Endothelial cell of umbilical vein (primary cell): ENCODE measurements around the gene STH. TPM values are rescaled to one million over a fixed set of nuclear protein-coding genes. Genes with fewer than 3 reads are reported as not detected.

Experiments used
- BruUV-seq: library from RNA; stranded (reverse); fragments of 400-500 nt; replicated peaks from 2 replicates; lab custom pipeline; 2021; lab: Mats Ljungman, UMichigan
- CTCF ChIA-PET: fragments of 300-600, 350-600 bp; sonication (Branson Sonifier 250); formaldehyde crosslinking; loops from one replicate; lab custom pipeline; 2021; ENCODE audit warnings: antibody characterized with exemption, inconsistent platforms; lab: Charles Lee
- POLR2A ChIA-PET: fragments of 300-600, 350-600 bp; sonication (Branson Sonifier 250); formaldehyde crosslinking; loops from one replicate; lab custom pipeline; 2021; ENCODE audit warnings: antibody characterized with exemption, inconsistent platforms; lab: Charles Lee
- DNase-seq: peaks from one replicate; pipeline ENCODE4 v3.0.0-alpha.2; 2011; ENCODE audit warnings: low read depth, low spot score
- FAIRE-seq: peaks from 2 replicates; lab custom pipeline; 2011; peaks lifted over from hg19 to GRCh38; lab: Jason Lieb, UNC
- H2AFZ ChIP-seq: 2 replicates; pipeline ENCODE4 v1.6.0; 2012; ENCODE audit warnings: low read depth, low read length, control low read depth, inconsistent platforms
- H3K27ac ChIP-seq: 2 replicates; pipeline ENCODE4 v1.5.1; 2011; ENCODE audit warnings: low read depth, mild to moderate bottlenecking, control low read depth, low read length, moderate library complexity; ENCODE audit not compliant: insufficient read depth
- H3K27me3 ChIP-seq, 2 experiments: 2 replicates each; pipeline versions ENCODE4 v1.6.0 to v1.6.1; 2011; ENCODE audit warnings: low read length in 2 of 2, mixed read lengths in 1 of 2; ENCODE audit not compliant: control insufficient read depth in 2 of 2, insufficient read depth in 2 of 2
- H3K36me3 ChIP-seq, 2 experiments: 2 replicates in 1 of 2; 3 replicates in 1 of 2; pipeline ENCODE4 v1.5.1; 2011; ENCODE audit warnings: low read length in 2 of 2, mild to moderate bottlenecking in 1 of 2, moderate library complexity in 1 of 2; ENCODE audit not compliant: control insufficient read depth in 2 of 2, insufficient read depth in 2 of 2; ENCODE audit errors: extremely low read depth in 1 of 2
- H3K4me1 ChIP-seq: 3 replicates; pipeline ENCODE4 v1.5.1; 2011; ENCODE audit warnings: mild to moderate bottlenecking, low read length; ENCODE audit not compliant: control insufficient read depth, insufficient read depth; ENCODE audit errors: extremely low read depth
- H3K4me2 ChIP-seq: 2 replicates; pipeline ENCODE4 v1.6.1; 2011; ENCODE audit warnings: low read length, control low read depth, mixed read lengths; ENCODE audit not compliant: insufficient read depth
- H3K4me3 ChIP-seq, 3 experiments: fragments of 200-600 bp in 1 of 3; sonication (generic), shearing (Covaris generic) in 1 of 3; replicated peaks in 1 of 3; 2 replicates each; pipeline ENCODE4 v1.5.1; 2011 to 2016; ENCODE audit warnings: control low read depth in 3 of 3, low read length in 3 of 3, mild to moderate bottlenecking in 2 of 3, inconsistent platforms in 1 of 3, low read depth in 1 of 3, moderate library complexity in 1 of 3; ENCODE audit not compliant: insufficient read depth in 1 of 3
- H3K79me2 ChIP-seq: 2 replicates; pipeline ENCODE4 v1.6.0; 2012; ENCODE audit warnings: low read length, inconsistent platforms; ENCODE audit not compliant: control insufficient read depth, insufficient read depth
- H3K9ac ChIP-seq: replicated peaks from 2 replicates; pipeline ENCODE3; 2011; ENCODE audit warnings: low read length, control low read depth; ENCODE audit not compliant: insufficient read depth; ENCODE audit errors: extremely low read depth
- H3K9me1 ChIP-seq: replicated peaks from 3 replicates; pipeline ENCODE4 v1.6.0; 2011; ENCODE audit warnings: mild to moderate bottlenecking, low read length; ENCODE audit not compliant: control insufficient read depth, insufficient read depth; ENCODE audit errors: extremely low read depth
- H3K9me3 ChIP-seq: replicated peaks from 2 replicates; pipeline ENCODE4 v1.5.1; 2012; ENCODE audit warnings: low read length, inconsistent platforms; ENCODE audit not compliant: control insufficient read depth, insufficient read depth
- H4K20me1 ChIP-seq: replicated peaks from 2 replicates; pipeline ENCODE3; 2011; ENCODE audit warnings: mild to moderate bottlenecking, low read length; ENCODE audit not compliant: control insufficient read depth, insufficient read depth; ENCODE audit errors: extremely low read depth
- FOS ChIP-seq: IDR thresholded peaks from 2 replicates; pipeline ENCODE4 v1.6.1; 2011; ENCODE audit warnings: mild to moderate bottlenecking, low read length, moderate library complexity, borderline replicate concordance; ENCODE audit not compliant: insufficient read depth
- GATA2 ChIP-seq: IDR thresholded peaks from 2 replicates; pipeline ENCODE4 v1.7.0; 2011; ENCODE audit warnings: low read depth, mild to moderate bottlenecking, moderate library complexity, mixed read lengths, low read length; ENCODE audit not compliant: insufficient read length, insufficient read depth
- JUN ChIP-seq: IDR thresholded peaks from 2 replicates; pipeline ENCODE4 v1.6.1; 2011; ENCODE audit warnings: borderline replicate concordance, low read depth; ENCODE audit not compliant: insufficient read length, insufficient read depth
- MYC ChIP-seq: IDR thresholded peaks from one replicate; pipeline ENCODE4 v1.6.1; 2011; ENCODE audit warnings: mild to moderate bottlenecking, low read depth, low read length
- POLR2A ChIP-seq: IDR thresholded peaks from 2 replicates; pipeline ENCODE4 v1.6.1; 2012; ENCODE audit warnings: low read depth, mild to moderate bottlenecking, control low read depth, low read length
- POLR2AphosphoS5 ChIP-seq: IDR thresholded peaks from 2 replicates; pipeline ENCODE4 v1.6.1; 2012; ENCODE audit warnings: low read depth, mild to moderate bottlenecking, control low read depth, low read length, moderate library complexity; ENCODE audit not compliant: insufficient read depth
- dilution Hi-C: fragments of 300-500 bp; cut with MboI; formaldehyde crosslinking; loops from one replicate; pipeline ENCODE4 v1.15.0; 2019; ENCODE audit warnings: low sequenced_read_pairs; ENCODE audit not compliant: extremely low pct_ligation_motif_present
- intact Hi-C: fragments of 100-400 bp; cut with micrococcal nuclease; formaldehyde crosslinking; loops from one replicate; pipeline ENCODE4 v1.10.0; 2022
- polyA plus RNA-seq, 4 experiments: library from polyadenylated mRNA; depleted of rRNA in 3 of 4; stranded (reverse) in 3 of 4; unstranded in 1 of 4; fragments of >200 nt; gene quantifications; 2 replicates each; pipeline versions ENCODE4 v1.2.1 to v1.2.3, GENCODE V29; 2011 to 2012; ENCODE audit warnings: missing spikeins in 1 of 4
- total RNA-seq: library from RNA; stranded (reverse); gene quantifications from 2 replicates; pipeline ENCODE4 v1.2.3, GENCODE V29; 2021
- TF ChIP-seq, protein P1 (sequence below), 2 donors: IDR thresholded peaks; 1 replicate in 1 of 2; 2 replicates in 1 of 2; pipeline ENCODE4 v1.5.1; 2011; ENCODE audit warnings: low read length in 2 of 2, mild to moderate bottlenecking in 2 of 2, moderate library complexity in 2 of 2, control low read depth in 1 of 2, inconsistent platforms in 1 of 2, low read depth in 1 of 2; ENCODE audit not compliant: insufficient read depth in 1 of 2; ENCODE audit errors: extremely low read depth in 1 of 2

STH gene
- total and polyA plus RNA-seq, 2 donors (not counting 3 experiments of a cell fraction or from before 2014, with no cell fraction given), result not detected

DNA sequence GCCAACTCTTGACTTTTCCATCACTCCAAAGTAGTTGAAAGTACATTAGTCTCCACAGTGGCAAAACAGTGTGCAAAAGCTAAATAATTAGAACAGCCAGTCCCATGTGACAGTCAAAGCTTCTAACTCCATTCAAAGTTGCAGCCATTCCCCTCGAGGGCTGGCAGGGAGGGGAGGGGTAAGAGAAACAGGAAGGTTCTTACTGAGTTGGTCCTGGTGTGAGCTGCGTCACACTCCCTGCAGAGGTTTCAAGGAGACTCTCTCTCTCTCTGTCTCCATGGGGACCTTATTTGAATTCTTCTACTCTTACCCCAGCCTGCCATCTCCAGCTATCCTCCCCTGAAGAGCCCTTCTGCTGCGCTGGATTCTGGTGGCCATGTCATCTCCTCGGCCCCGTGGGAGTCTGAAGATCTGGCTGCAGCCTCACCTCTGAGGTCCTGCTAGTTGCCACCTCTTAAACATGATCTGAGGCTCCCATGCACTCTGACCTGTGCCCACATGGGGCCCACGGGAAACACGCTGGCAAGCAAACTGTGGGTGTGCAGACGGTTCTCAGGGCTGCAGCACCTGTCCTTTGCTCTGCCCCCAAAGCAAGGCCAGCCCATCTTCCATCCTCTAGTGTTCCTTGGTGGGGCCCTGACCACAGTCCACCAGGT, 23.3 kb upstream of the STH start:
- no peak for DNase-seq
- intact Hi-C loops (no loop called here), dilution Hi-C loops (no loop called here)
- Histone ChIP-seq H3K27ac (no peak overlapping the region), H3K9ac (no peak overlapping the region), H3K9me1 (no peaks in the 10 kb centered on the region), H2AFZ (no peak overlapping the region), H3K4me1 (no peaks in the 10 kb centered on the region), H3K4me3 (no peak overlapping the region), H3K27me3 (peaks cover 0 to 5% of the 10 kb centered on the region in 2 experiments), H3K36me3 (no peaks in the 10 kb centered on the region), H3K9me3 (no peaks in the 10 kb centered on the region), H4K20me1 (no peaks in the 10 kb centered on the region), H3K79me2 (no peaks in the 10 kb centered on the region), H3K4me2 (no peak overlapping the region)
- ChIA-PET CTCF (no interaction called here), POLR2A (no interaction called here)
- no TSS peak for BruUV-seq
- no peak for TF ChIP-seq GATA2
- no peak for TF ChIP-seq POLR2A
- TF ChIP-seq POLR2AphosphoS5, result no peak
- TF ChIP-seq MYC, result no peak
- TF ChIP-seq, protein P1, sequence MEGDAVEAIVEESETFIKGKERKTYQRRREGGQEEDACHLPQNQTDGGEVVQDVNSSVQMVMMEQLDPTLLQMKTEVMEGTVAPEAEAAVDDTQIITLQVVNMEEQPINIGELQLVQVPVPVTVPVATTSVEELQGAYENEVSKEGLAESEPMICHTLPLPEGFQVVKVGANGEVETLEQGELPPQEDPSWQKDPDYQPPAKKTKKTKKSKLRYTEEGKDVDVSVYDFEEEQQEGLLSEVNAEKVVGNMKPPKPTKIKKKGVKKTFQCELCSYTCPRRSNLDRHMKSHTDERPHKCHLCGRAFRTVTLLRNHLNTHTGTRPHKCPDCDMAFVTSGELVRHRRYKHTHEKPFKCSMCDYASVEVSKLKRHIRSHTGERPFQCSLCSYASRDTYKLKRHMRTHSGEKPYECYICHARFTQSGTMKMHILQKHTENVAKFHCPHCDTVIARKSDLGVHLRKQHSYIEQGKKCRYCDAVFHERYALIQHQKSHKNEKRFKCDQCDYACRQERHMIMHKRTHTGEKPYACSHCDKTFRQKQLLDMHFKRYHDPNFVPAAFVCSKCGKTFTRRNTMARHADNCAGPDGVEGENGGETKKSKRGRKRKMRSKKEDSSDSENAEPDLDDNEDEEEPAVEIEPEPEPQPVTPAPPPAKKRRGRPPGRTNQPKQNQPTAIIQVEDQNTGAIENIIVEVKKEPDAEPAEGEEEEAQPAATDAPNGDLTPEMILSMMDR (IDR thresholded peaks at IDR 0.05; ENCODE audit: extremely low read depth in 1 of 2, insufficient read depth in 1 of 2, low read depth in 1 of 2, low read length in 2 of 2), result no peak
- no peak for TF ChIP-seq JUN
- no peak for TF ChIP-seq FOS
- no peak for FAIRE-seq
